ENCODE data around the gene B3GNT2. TPM values are rescaled to one million over a fixed set of nuclear protein-coding genes. Genes with fewer than 3 reads are reported as not detected.

Gene B3GNT2
- total and polyA plus RNA-seq, 9 of the 15 experiments (the other 6 are each of a cell fraction or from before 2014, with no cell fraction given): 6.0 to 38.9 (median 25.0) TPM

- TF ChIP-seq, protein P1, sequence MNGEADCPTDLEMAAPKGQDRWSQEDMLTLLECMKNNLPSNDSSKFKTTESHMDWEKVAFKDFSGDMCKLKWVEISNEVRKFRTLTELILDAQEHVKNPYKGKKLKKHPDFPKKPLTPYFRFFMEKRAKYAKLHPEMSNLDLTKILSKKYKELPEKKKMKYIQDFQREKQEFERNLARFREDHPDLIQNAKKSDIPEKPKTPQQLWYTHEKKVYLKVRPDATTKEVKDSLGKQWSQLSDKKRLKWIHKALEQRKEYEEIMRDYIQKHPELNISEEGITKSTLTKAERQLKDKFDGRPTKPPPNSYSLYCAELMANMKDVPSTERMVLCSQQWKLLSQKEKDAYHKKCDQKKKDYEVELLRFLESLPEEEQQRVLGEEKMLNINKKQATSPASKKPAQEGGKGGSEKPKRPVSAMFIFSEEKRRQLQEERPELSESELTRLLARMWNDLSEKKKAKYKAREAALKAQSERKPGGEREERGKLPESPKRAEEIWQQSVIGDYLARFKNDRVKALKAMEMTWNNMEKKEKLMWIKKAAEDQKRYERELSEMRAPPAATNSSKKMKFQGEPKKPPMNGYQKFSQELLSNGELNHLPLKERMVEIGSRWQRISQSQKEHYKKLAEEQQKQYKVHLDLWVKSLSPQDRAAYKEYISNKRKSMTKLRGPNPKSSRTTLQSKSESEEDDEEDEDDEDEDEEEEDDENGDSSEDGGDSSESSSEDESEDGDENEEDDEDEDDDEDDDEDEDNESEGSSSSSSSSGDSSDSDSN (IDR thresholded peaks at IDR 0.05; ENCODE audit: borderline replicate concordance in 1 of 2, low read depth in 2 of 2, low read length in 2 of 2): peak in 1 of 2 experiments; percentile 95; a peak in 3 of 4 replicates
- TF ChIP-seq PHF8 (IDR thresholded peaks at IDR 0.05; ENCODE audit: borderline replicate concordance, low read length) (peak; percentile 85; the same call in 1 of the 2 replicates), PTBP1 (IDR thresholded peaks at IDR 0.05; ENCODE audit: low read depth, low read length) (no peak), THAP12 (CRISPR knock-in tag; IDR thresholded peaks at IDR 0.05) (0 out of 2 replicates have a peak, but pooled peaks have one; percentile 77), CREB1 (IDR thresholded peaks at IDR 0.05) (peak; percentile 32; the same call in 1 of the 2 replicates), CREB1 (CRISPR knock-in tag; IDR thresholded peaks at IDR 0.05) (0 out of 2 replicates have a peak, but pooled peaks have one; percentile 25), ZBTB40 (IDR thresholded peaks at IDR 0.05) (0 out of 2 replicates have a peak, but pooled peaks have one; percentile 29), ZBTB40 (CRISPR knock-in tag; IDR thresholded peaks at IDR 0.05) (no peak), ATF4 (CRISPR knock-in tag; IDR thresholded peaks at IDR 0.05) (no peak), POLR2H (tag; IDR thresholded peaks at IDR 0.05; ENCODE audit: low read depth) (peak; percentile 78), CHD2 (IDR thresholded peaks at IDR 0.05; ENCODE audit: low read depth, low read length) (no peak)
Observed at GRCh38 chr2:62195421-62196277, at the start of gene B3GNT2 (continued).

Measured in K562 (cell line).